HTR-8/SVneo (cell line): ENCODE measurements around the gene CAB39.

Source experiments
- DNase-seq: peaks from one replicate; pipeline ENCODE4 v3.0.0; 2011; ENCODE audit warnings: low spot score, mixed read lengths; ENCODE audit not compliant: insufficient read length
- FAIRE-seq: peaks from 2 replicates; lab custom pipeline; 2011; peaks lifted over from hg19 to GRCh38; lab: Jason Lieb, UNC

The CAB39 gene

GRCh38 chr2:230868947-230869913, 156.6 kb downstream of the CAB39 start:
- FAIRE-seq: no peak
- no peak for DNase-seq

GRCh38 chr2:230869914-230870543, 157.4 kb downstream of the CAB39 start:
- no peak for DNase-seq
- no peak for FAIRE-seq
